GM03348 (cell line): ENCODE data around the gene STS.

Experiments
- DNase-seq: peaks from one replicate; pipeline ENCODE4 v3.0.0; 2012; ENCODE audit warnings: low spot score

STS gene, protein sequence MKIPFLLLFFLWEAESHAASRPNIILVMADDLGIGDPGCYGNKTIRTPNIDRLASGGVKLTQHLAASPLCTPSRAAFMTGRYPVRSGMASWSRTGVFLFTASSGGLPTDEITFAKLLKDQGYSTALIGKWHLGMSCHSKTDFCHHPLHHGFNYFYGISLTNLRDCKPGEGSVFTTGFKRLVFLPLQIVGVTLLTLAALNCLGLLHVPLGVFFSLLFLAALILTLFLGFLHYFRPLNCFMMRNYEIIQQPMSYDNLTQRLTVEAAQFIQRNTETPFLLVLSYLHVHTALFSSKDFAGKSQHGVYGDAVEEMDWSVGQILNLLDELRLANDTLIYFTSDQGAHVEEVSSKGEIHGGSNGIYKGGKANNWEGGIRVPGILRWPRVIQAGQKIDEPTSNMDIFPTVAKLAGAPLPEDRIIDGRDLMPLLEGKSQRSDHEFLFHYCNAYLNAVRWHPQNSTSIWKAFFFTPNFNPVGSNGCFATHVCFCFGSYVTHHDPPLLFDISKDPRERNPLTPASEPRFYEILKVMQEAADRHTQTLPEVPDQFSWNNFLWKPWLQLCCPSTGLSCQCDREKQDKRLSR

DNA sequence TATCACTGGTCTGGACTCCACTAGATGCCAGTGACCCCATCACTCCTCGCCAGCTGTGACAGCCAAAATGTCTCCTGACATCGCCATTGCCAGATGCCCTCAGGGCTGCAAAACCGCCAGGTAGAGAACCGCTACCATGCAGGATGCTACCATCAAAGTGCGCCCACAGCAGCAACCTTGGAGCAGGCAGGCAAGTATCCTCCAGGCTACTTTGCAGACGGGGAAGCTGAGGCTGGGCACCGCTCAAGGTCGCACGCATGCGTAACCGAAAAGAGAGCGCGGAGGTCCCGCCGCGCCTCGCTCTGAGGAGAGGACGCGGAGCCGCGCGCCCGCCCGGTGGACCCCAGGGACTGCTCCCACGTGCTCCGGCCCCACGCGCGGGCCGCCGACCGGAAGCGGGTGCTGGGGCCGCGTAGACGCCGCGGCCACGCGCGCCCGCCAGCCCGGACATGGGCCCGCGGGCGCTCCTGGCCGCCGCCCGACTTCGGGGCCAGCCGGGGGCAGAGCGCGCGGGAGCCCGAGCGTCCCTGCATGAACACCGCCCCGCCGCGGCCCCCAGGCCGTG is at the start of gene STS:
Gene STS, plus strand, starts transcription at position 300 of the 565 bp plus-strand sequence. CDS start 105,488 bp downstream, outside the sequence.
- DNase-seq = peak; percentile 54

DNA sequence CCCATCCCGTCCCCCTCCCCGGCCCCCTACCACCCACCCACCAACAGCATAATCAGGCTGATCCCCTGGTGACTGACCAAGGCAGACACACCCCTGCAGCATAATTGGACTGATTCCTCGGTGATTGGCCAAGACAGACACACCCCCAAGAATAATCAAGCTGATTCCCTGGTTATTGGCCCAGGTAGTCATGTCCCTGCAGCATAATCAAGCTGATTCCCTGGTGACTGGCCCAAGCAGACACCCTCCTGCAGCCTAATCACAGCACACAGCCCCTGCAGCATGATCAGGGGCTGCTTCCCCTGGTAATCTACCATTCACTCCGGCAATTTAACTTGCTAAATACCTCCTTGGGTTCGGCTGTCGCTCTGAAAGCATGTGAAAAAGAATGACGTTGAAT is 47.5 kb upstream of the STS start:
- DNase-seq = no peak

DNA sequence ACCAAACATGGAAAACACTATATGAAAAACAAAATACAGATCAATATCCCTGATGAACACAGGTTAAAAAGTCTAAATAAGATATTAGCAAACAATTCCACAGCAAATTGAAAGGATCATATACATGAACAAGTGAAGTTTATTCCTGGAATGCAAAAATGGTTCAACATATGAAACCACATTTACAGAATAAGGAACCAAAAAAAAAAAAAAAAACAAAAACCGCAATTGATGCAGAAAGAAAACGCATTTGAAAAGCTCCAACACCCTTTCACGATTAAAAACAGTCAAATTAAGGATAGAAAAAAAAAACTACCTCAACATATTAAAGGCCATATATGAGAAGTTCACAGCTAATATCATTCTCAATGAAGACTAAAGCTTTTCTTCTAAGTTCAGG is 45.4 kb upstream of the STS start:
- no peak for DNase-seq

DNA sequence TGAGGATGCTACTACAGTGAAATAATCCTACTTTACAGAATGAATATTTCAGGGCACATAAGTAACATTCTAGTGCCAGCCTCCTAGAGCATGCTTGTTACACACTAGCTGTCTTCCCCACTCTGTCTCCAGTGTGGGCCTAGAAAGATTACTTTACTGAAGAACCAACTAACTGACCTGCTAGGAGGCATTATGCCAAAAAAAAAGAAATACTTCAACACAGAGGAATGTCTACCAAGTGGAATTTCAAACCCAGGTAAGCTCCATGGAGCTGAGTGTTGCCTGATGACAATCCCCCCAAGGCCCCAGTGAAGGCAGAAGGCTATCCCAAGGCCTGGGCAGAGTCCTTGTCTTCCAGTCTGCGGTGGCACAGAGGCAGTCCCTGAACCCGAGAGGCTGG is 40.9 kb upstream of the STS start:
- no peak for DNase-seq

DNA sequence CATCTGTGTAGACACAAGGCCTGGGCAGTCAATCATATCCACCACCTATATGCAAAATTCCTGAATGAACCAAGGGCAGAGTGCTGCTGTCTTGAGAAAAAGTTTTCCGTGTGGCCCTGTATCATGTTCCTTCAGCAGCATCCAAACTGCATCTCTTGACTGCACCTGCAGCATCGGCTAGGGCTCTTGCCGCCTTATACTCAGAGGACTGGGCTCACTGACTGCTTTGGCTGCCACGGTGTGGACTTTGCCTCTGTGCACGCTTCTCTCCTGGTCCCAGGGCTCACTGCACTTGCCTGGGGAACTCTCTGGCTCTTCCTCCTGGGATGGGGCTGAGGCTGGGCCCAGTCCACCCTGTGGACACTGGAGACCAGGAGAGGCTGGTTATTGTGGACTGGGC is 39.5 kb upstream of the STS start:
- DNase-seq = no peak

DNA sequence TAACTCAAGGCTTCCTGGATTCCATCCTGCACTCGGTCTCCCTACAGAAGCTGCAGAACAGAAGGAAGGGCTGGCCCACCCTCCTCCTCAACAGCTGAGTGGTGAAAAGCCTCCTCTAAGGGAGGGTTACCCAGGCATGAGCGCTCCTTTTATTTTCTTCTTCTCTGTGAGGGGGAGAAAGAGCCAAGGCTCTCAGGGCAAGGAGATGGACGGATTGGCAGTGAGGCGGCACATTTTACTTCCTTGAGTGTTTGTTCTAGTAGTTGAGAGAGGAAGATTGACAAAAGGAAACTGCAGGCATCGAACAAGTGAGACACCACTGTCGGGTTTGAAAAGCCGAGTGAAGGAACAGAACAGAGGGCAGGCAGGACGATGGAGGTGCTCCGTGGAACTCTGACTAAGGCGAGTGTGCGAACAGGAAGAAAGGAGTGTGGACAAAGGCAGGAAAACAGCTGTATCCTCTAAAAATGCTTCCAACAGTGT is 38.4 kb upstream of the STS start:
- DNase-seq = peak; percentile 12

DNA sequence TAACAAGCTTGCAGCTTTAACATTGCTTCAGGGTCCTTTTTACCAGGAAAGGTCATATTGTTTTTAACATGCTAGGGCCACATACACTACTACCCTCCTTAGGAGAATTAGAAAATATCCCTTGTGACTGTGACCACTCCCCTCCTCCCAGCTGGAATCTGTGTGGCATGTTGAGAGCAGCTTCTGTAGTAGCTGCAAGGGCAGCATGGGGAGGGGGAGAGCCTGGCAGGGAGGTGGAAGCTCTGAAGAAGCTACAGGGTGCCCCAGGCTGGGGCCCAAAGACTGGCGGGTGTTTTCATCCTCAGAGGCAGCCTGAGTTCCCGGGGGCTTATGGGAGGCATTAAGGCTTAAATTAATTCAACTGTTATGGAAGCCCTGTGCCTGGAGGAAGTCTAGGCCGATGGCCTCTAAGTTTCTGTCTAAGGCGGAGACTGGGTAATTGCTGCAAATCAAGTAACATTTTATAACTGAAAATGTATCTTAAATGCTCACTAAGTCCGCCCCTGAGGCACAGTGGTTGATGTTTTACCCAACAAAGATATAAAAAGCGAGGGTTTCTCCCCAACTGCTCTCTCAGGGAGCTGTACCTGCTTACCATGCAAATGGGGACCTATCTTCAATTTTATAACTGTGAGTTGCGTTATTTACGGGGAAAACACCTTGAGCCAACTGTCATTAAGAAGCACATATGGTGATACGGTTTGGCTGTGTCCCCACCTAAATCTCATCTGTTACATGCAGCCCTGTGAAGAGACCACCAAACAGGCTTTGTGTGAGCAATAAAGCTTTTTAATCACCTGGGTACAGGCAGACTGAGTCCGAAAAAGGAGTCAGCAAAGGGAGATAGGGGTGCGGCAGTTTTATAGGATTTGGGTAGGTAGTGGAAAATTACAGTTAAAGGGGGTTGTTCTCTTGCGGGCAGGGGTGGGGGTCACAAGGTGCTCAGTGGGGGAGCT is 37.4 kb upstream of the STS start:
- no peak for DNase-seq

DNA sequence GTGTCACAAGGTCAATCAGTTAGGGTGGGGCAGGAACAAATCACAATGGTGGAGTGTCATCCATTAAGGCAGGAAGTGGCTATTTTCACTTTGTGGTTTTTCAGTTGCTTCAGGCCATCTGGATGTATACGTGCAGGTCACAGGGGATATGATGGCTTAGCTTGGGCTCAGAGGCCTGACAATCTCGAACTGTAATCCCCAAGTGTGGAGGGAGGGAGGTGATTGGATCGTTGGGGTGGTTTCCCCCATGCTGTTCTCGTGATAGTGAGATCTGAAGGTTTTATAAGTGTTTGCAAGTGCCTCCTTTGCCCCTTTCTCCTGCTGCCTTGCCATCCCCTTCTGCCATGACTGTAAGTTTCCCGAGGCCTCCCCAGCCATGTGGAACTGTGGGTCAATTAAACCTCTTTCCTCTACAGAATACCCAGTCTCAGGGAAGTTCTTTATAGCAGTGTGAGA is 36.7 kb upstream of the STS start:
- no peak for DNase-seq

DNA sequence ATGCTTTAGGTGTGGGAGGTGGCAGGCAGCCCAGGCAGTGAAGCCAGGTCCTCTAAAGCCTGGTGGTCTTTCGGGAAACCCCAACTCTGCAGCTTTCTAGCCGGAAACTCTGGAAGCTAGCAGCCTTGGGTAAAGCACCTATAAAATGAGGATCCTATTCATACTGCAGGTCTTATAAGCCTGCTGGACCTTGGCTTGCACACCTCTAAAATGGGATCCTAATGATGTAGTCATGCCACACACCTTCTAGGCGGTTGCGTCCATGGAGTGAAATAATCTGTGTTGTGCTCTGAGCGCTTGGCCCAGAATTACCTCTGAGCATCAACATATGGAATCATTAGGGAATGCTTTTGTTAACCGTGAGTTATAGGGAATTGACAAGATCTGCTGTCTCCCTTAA is 36.0 kb upstream of the STS start:
- DNase-seq = no peak

DNA sequence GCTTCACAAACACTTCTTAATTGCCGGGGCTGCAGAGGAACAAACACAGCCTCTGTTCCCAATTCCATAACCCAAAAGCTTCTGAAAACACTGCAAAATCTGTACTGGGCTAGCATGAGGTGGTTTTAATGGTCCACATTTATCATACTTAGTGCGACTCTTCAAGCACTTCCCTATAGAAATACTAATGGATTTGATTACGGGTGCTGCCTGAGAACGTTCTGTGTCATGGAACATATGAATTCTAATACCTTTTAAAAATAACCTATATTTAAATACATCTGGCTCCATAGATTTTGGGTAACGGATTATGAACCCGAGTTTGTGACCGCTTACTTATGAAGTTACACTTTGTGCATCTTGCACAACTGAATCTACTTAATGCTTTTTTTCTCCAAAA is 35.4 kb upstream of the STS start:
- DNase-seq = no peak

DNA sequence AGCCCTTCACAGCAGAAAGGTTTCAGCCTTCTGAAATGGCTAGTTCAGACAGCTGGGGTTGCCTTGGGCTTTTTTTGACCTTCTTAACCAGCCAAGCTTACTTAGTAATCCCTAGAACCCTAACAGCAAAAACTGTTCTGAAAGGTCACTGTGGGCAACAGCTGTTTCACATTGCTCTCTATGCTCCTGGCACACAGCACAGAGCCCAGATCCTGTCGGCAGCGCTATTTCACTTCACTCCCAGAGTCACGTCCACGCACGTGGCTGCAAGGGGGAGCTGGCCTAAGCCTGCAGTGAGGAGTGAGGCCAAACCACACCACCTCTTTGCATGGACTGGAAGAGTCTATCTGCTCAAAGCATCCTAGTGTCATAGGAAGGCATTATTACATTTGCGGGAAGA is 32.0 kb upstream of the STS start:
- no peak for DNase-seq

DNA sequence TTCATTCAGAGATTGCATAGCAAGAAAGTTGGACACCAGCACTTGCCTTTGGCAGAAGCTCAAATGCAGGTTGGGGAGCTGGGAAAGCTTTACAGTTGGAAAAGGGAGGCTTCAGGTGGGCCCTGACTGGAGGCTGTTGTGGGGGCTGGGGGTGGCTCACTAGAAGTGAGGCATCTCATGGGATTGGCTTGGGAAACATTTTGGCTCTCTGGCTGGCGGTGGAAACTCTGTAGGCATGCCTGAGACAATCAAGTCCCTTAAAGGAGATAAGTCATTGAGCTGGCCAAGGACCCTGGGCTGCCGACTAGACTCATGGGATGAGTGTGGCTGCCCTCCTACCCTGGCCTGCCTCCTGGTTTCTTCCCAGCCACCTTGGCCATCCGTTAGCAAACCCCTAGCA is 31.4 kb upstream of the STS start:
- DNase-seq = no peak

DNA sequence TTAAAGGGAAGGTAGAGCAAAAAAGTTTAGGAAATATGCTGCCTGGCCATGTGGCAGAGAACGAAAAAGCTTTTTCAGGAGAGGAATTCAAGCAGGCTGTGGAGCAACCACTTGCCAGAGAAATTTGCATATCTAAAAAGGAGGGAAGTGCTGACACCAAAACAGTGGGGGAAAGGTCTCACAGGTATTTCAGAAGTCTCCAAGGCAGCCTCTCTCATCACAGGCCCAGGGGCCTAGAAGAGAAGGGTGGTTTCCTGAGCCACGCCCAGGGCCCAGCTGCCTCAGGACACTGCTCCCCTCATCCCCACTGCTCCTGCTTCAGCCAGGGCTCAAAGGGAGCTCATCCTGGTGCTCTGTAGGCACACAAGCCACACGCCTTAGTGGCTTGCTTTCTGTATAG is 29.9 kb upstream of the STS start:
- no peak for DNase-seq

DNA sequence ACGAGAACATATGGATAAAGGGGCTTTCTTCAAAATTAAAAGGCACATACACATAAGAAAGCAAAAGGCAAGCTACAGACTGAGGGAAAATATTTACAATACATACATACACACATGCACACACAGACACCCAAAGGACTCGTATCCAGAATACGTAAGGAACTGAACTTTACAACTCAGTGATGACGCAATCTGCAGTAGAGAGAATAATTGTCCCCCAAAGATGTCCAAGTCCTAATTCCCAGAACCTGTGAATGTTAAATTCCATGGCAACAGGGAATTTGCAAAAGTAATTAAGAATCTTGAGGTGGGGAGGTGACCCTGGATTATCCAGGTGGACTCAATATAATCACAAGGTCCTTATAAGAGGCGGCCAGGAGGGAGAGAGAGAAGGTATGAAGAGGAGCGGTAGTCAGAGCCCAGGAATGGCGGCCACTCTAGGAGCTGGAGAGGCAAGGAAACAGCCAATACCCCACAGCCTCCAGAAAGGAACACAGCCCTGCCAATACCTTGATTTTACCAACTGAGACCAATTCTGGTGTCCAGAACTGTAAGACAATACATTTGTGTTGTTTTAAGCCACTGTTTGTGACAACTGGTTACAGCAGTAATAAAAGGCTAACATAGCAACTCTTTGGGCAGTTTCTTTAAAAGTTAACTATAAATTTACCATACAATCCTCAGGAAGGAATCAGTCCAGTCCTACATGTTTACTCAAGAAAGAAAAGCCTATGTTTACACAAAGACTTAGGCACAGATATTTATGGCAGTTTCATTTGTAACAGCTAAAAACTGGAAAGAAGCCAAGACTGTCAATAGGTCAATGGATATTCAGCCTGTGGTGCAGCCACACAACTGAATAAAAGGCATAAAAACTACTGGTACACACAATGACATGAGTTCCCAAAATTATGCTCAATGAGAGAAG is 27.3 kb upstream of the STS start:
- DNase-seq = no peak

DNA sequence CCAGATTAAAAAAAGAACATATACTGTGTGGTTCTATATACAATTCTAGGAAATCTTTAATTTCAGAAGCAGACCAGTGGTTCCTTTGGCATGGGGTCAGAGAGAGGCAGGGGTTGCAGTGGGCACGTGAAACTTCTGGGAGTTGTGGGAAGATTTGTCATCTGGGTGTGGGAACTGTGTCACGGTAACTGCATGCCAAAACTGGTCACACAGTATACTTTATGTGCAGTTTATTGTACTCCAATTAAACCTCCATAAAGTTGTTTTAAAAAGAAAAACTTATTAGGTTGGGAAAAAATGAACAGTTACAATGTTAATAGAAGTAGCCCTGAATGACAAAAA is 26.7 kb upstream of the STS start:
- DNase-seq = no peak

DNA sequence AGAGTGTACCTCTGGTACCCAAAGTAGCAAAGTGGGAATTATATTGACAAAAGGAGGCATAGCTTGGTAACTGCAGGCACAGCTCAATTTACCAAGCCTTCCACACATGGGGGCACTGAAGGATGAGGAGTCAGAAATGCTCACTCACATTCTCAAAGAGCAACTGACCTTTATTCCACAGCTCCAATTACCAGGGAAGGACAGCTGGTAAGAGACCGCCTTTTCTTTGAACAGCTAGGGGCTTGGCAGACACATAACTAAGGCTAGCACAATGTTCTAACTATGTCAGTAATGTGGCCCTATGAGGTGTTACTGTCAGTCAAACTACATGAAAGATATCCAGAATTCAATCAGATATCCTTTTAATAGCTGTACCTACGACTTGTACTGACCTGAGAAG is 20.5 kb upstream of the STS start:
- DNase-seq = no peak

DNA sequence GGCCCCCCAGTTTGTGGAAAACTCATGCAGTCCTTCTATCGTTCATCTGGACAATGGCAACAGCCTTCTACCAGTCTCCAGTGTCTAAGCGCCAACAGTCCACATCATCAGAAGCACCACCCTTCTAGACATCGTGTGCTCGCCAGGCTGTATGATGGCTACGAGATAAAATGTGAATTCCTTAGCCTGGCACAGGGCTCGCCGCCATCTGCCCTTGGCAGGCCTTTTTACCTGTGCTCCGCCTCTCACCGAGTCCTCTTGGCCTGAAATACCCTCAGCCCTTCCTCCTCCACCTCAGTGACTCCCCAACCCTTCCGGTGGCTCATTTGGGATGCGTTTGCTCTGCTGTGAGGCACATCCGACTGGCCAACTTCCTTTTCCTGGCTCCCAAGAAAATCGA is 15.9 kb upstream of the STS start:
- DNase-seq = no peak

DNA sequence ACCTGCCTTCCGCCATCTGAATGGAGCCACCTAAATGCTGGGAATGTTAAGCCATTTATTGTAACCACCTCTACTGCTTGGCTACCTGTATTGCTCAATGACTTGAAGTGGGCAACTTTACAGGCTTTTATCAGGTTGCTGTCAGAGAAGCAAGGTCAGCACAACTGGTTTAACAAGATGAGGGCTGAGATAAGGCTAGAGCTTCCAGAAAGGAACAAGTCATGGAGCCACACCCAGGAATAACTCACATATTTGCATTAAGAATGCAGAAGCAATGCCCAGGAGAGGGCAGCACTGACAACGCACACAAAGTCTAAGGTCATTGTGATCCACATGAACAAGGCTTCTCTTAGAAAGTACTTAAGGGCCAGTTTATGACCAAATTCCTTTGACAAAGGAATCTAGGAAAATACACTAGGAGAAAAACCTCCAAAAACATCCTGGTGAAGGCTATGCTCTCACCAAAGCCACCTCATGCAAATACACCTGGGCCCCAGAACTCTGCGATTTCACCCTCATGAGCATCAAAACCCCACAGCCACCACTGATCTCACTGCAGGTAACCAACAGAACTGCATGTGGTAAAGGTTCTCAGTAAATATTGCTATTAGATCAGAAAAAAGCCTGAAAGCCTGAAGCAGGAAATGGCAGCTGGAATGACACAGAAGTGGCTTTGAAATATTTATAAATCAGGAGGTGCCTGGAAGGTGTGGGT is 15.0 kb upstream of the STS start:
- DNase-seq = peak; percentile 41

DNA sequence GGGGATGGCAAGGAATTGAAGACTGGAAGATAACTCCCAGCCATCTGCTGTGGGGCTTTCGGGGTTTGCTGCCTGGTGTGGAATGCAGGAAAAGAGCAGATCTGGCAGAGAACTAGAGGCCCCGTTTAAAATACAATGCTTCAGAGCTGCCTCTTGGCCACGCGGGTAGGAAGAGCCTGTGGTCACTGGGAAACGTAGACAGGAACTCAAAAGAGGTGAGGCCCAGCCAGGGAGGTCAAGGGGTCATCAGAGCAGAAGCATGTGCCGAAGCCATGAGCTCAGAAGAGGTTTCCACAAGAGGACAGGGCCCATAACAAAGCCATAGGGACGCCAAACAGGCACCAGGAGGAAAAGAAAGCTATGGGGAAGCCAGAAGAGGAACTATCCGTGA is 14.5 kb upstream of the STS start:
- DNase-seq = peak; percentile 4

DNA sequence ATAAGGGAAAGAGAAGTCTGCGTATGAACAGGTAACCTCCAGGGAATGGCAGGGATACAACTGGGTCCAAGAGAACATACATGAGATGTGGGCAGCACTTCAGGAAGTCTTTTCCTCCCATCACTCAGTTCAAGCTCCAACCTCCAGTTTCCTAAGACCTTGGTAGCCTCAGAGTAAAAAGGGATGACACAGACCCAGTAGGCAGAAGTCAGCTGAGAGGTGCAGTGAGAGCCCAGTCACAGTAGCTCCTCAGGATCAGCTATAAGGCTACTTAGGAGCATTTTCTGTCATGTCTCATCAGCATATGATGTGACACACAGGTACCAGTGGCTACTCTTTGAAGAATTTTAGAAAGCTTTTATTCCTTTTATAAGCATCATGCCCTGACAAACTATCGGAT is 12.5 kb upstream of the STS start:
- DNase-seq = no peak
